Nephron progenitor cell (in vitro differentiated cells): ENCODE data around the gene RAI14.

Experiments
- DNase-seq: peaks from one replicate; pipeline ENCODE4 v3.0.0; 2021
- H3K27ac Mint-ChIP-seq: 2 replicates; pipeline ENCODE4 v1.8.0; 2021; ENCODE audit warnings: mild to moderate bottlenecking, moderate library complexity, mixed read lengths
- H3K27me3 Mint-ChIP-seq: 2 replicates; pipeline ENCODE4 v1.8.0; 2021; ENCODE audit warnings: mild to moderate bottlenecking, low read depth, mixed read lengths; ENCODE audit not compliant: poor library complexity
- H3K36me3 Mint-ChIP-seq: 2 replicates; pipeline ENCODE4 v1.8.0; 2021; ENCODE audit warnings: low read depth, mixed read lengths
- H3K4me1 Mint-ChIP-seq: 2 replicates; pipeline ENCODE4 v1.8.0; 2021; ENCODE audit warnings: mixed read lengths
- H3K4me3 Mint-ChIP-seq: 2 replicates; pipeline ENCODE4 v1.8.0; 2021; ENCODE audit warnings: mild to moderate bottlenecking, moderate library complexity, mixed read lengths
- H3K9me3 Mint-ChIP-seq: 2 replicates; pipeline ENCODE4 v1.8.0; 2021; ENCODE audit warnings: mild to moderate bottlenecking, moderate library complexity, mixed read lengths
- TF ChIP-seq, protein P1 (sequence below): fragments of 200-600 bp; sonication (generic); IDR thresholded peaks from 2 replicates; pipeline ENCODE4 v1.5.0; 2021; ENCODE audit warnings: antibody characterized with exemption

Gene RAI14

DNA sequence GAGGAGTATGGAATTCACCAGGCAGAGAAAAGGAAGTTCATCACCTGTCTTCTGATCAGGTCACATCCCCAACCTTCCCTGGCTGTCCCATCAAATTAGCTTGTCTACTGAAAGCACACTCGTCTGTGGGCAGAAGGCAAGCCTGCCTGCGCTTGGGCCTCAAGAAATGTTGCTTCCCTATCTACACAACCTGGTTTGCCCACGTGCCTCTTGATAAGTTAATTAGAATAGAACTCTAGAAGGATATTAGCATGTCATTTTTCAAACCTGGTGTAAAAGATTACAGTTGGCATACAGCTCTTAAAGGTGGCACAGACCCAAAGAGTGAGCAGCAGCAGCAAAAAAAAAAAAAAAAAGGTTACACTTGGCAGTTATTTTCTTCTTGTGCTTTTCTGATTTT lies 188.0 kb downstream of the RAI14 start:
- Mint-ChIP-seq H3K27ac (no peak overlapping the region), H3K4me3 (no peak overlapping the region), H3K4me1 (peaks cover 6% of the 10 kb centered on the region), H3K36me3 (peaks cover 22% of the 10 kb centered on the region), H3K9me3 (peaks cover 11% of the 10 kb centered on the region), H3K27me3 (no peaks in the 10 kb centered on the region)
- TF ChIP-seq, protein P1, sequence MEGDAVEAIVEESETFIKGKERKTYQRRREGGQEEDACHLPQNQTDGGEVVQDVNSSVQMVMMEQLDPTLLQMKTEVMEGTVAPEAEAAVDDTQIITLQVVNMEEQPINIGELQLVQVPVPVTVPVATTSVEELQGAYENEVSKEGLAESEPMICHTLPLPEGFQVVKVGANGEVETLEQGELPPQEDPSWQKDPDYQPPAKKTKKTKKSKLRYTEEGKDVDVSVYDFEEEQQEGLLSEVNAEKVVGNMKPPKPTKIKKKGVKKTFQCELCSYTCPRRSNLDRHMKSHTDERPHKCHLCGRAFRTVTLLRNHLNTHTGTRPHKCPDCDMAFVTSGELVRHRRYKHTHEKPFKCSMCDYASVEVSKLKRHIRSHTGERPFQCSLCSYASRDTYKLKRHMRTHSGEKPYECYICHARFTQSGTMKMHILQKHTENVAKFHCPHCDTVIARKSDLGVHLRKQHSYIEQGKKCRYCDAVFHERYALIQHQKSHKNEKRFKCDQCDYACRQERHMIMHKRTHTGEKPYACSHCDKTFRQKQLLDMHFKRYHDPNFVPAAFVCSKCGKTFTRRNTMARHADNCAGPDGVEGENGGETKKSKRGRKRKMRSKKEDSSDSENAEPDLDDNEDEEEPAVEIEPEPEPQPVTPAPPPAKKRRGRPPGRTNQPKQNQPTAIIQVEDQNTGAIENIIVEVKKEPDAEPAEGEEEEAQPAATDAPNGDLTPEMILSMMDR = no peak
- no peak for DNase-seq

DNA sequence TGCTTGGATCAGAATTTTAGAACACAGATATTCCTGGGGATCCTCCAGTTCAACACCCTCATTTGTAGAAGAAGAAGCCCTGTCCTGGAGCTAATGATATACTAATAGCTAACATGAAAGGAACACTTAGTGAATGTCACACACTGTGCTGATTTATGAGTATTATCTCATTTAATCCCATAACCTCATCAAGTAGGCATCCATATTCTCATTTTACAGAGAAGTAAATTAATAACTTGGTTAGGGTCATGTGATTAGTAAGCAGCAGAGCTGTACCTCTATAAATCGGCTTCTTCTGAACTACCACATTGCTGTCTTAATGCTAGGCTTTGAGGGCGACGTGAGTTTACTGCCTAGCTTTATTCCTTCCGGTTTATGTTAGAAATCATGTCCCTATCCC lies 188.9 kb downstream of the RAI14 start:
- H3K27ac Mint-ChIP-seq = no peak overlapping the region
- no peak for DNase-seq
- H3K4me3 Mint-ChIP-seq = no peak overlapping the region
- H3K27me3 Mint-ChIP-seq = no peaks in the 10 kb centered on the region
- TF ChIP-seq, protein P1 = no peak
- H3K4me1 Mint-ChIP-seq = no peaks in the 10 kb centered on the region
- peaks cover 11% of the 10 kb centered on the region for H3K9me3 Mint-ChIP-seq
- peaks cover 29% of the 10 kb centered on the region for H3K36me3 Mint-ChIP-seq

DNA sequence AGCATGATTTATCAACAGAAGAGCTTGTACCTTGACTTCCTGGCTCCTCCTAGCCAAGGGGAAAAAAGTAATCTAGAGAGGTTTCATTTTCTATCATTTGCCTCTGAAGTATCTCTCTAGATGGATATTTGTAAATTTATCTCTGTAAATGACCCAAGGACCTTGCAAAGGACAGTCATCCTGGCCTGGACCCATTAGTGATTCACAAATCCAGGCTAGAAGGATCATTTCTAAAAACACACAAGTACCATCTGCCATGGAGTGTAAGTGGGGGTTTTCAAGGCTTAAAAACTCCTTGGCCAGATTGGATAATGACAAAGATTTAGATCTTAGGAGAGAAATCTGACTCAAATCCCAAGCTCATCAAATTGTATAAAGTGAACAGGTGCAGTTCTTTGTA lies 190.9 kb downstream of the RAI14 start:
- Mint-ChIP-seq H3K36me3 (peaks cover 34% of the 10 kb centered on the region), H3K4me3 (no peak overlapping the region), H3K9me3 (peaks cover 13% of the 10 kb centered on the region), H3K27ac (no peak overlapping the region), H3K4me1 (peaks cover under 1% of the 10 kb centered on the region), H3K27me3 (no peaks in the 10 kb centered on the region)
- DNase-seq = no peak
- TF ChIP-seq, protein P1 = no peak

DNA sequence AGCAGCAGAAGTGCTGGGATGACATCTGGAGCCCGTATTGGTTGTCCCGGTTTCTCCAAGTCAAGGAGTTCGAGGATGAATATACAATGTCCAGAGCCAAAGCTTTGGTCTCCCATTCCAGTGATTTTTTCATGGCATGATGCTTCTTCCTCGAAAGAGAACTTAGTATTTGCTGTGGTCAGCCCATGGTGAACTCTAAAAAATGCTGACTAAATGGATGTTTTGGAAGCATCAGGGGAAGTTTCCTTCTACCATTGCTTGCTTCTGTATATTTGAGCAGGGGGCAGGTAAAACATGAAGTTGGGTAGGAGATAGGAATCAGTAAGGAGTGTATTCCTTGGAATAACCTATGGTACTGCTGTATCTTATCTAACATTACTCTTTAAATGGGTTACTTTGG lies 191.4 kb downstream of the RAI14 start:
- Mint-ChIP-seq H3K4me3 (no peak overlapping the region), H3K4me1 (peaks cover 5% of the 10 kb centered on the region), H3K36me3 (peaks cover 35% of the 10 kb centered on the region), H3K9me3 (peaks cover 13% of the 10 kb centered on the region), H3K27ac (no peak overlapping the region), H3K27me3 (no peaks in the 10 kb centered on the region)
- no peak for DNase-seq
- TF ChIP-seq, protein P1 = no peak

DNA sequence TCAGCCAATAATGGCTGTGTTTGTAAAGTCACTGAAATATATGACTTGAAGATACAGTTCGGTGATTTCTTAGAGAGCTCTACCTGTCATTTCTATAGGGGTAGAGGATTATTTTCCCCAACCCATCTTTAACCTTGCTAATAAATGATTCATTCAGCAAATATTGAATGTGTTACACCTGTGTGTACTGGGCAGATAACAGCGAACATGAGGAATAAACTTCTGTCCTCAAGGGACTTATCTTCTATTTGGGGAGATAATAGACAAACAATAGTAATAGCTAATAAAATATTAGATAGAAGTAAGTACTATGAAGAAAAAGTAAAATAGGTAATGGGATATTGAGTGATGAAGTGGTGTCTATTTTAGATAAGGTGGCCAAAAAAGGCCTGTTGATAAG lies 192.1 kb downstream of the RAI14 start:
- H3K27me3 Mint-ChIP-seq = no peaks in the 10 kb centered on the region
- H3K36me3 Mint-ChIP-seq = peaks cover 39% of the 10 kb centered on the region
- no peak overlapping the region for H3K4me3 Mint-ChIP-seq
- DNase-seq = no peak
- peaks cover 12% of the 10 kb centered on the region for H3K4me1 Mint-ChIP-seq
- H3K27ac Mint-ChIP-seq = no peak overlapping the region
- peaks cover 15% of the 10 kb centered on the region for H3K9me3 Mint-ChIP-seq
- TF ChIP-seq, protein P1 = no peak

DNA sequence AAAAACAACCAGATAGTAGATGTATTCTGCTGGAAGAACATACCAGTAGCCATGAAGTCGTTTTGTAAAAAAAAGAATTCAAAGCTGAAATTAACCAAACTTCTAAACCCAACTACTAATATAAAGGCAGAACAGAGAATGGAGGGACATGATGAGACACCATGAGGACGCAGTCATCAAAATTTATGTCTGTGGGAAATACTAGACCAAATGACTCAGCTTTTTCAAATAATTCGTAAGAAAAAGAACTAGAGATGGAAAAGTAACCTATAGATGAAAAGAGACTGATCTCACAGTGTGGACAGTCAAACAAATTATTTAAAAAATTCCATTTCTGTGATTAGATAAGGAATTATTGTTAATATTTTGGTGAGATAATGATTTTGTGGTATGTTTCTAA lies 193.1 kb downstream of the RAI14 start:
- Mint-ChIP-seq H3K9me3 (peaks cover 15% of the 10 kb centered on the region), H3K27me3 (no peaks in the 10 kb centered on the region), H3K4me3 (no peak overlapping the region), H3K4me1 (peaks cover 22% of the 10 kb centered on the region), H3K36me3 (peaks cover 32% of the 10 kb centered on the region), H3K27ac (no peak overlapping the region)
- TF ChIP-seq, protein P1 = no peak
- DNase-seq = no peak
